HCT116 (cell line): ENCODE data around the gene IL1RAPL1. TPM values are rescaled to one million over a fixed set of nuclear protein-coding genes. Genes with fewer than 3 reads are reported as not detected.

Experiments
- ATAC-seq: fragments of 200-7000 bp; cut with Tn5 transposase; 2 replicates; pipeline ENCODE4 v1.9.1; 2020; ENCODE audit warnings: mild to moderate bottlenecking, moderate library complexity
- BruUV-seq: library from RNA; stranded (reverse); fragments of 400-500 nt; replicated peaks from 2 replicates; lab custom pipeline; 2021; lab: Mats Ljungman, UMichigan
- CTCF ChIA-PET: fragments of 300-600 bp; sonication (Branson Sonifier 250); formaldehyde crosslinking; loops from one replicate; lab custom pipeline; 2021; ENCODE audit warnings: antibody characterized with exemption; lab: Charles Lee
- POLR2A ChIA-PET: fragments of 300-600, 350-600 bp; sonication (Branson Sonifier 250); formaldehyde crosslinking; loops from one replicate; lab custom pipeline; 2021; ENCODE audit warnings: antibody characterized with exemption; lab: Charles Lee
- RAD21 ChIA-PET, 2 experiments: fragments of 300-600 bp; sonication (Branson Sonifier 250); formaldehyde crosslinking; loops; one replicate each; lab custom pipeline; 2023; ENCODE audit warnings: low total read pairs in 2 of 2; ENCODE audit not compliant: uncharacterized antibody in 2 of 2, unreplicated experiment in 2 of 2, low non-redundant PET in 1 of 2; lab: Charles Lee
- DNase-seq: peaks from one replicate; pipeline ENCODE4 v3.0.0-alpha.2; 2010; ENCODE audit warnings: low read depth, low spot score
- H2AFZ ChIP-seq: fragments of 200-600 bp; shearing (Covaris generic), sonication (generic); 2 replicates; pipeline ENCODE4 v1.6.1; 2017; ENCODE audit warnings: low read depth, mixed run types, mixed read lengths, antibody characterized with exemption, low read length; ENCODE audit not compliant: poor library complexity, severe bottlenecking
- H3K27ac ChIP-seq: 2 replicates; pipeline ENCODE4 v1.5.1; 2012; ENCODE audit warnings: low read depth, low read length
- H3K27me3 ChIP-seq: fragments of 200-600 bp; sonication (generic); 2 replicates; pipeline ENCODE4 v1.6.1; 2016; ENCODE audit warnings: mixed run types, low read length, mixed read lengths; ENCODE audit not compliant: insufficient read depth
- H3K36me3 ChIP-seq, 2 experiments: fragments of 200-500 bp in 1 of 2; fragments of 200-600 bp in 1 of 2; sonication (Bioruptor generic) in 1 of 2; sonication (generic) in 1 of 2; 2 replicates each; pipeline versions ENCODE4 v1.5.1 to v1.6.1; 2014 to 2016; ENCODE audit warnings: low read length in 2 of 2, inconsistent platforms in 1 of 2, mixed read lengths in 1 of 2, mixed run types in 1 of 2; ENCODE audit not compliant: insufficient read depth in 2 of 2, control insufficient read depth in 1 of 2
- H3K4me1 ChIP-seq, 2 experiments: fragments of 200-600 bp in 1 of 2; sonication (generic) in 1 of 2; 2 replicates each; pipeline versions ENCODE4 v1.5.1 to v1.6.1; 2012 to 2017; ENCODE audit warnings: low read length in 2 of 2, inconsistent platforms in 1 of 2, mild to moderate bottlenecking in 1 of 2, mixed read lengths in 1 of 2, mixed run types in 1 of 2, moderate library complexity in 1 of 2; ENCODE audit not compliant: insufficient read depth in 2 of 2, control insufficient read depth in 1 of 2
- H3K4me2 ChIP-seq: fragments of 200-600 bp; sonication (generic); 2 replicates; pipeline ENCODE4 v1.6.1; 2017; ENCODE audit warnings: mixed run types, low read length, mixed read lengths
- H3K4me3 ChIP-seq, 2 experiments: fragments of 200-600 bp in 1 of 2; sonication (generic) in 1 of 2; replicated peaks in 1 of 2; 2 replicates each; pipeline ENCODE4 v1.5.1; 2011 to 2016; ENCODE audit warnings: low read length in 2 of 2, control low read depth in 1 of 2, low read depth in 1 of 2, mild to moderate bottlenecking in 1 of 2, mixed read lengths in 1 of 2, mixed run types in 1 of 2
- H3K79me2 ChIP-seq: fragments of 200-600 bp; sonication (generic); 2 replicates; pipeline ENCODE4 v1.6.1; 2017; ENCODE audit warnings: mild to moderate bottlenecking, mixed run types, low read length, moderate library complexity, mixed read lengths; ENCODE audit not compliant: insufficient read depth
- H3K9ac ChIP-seq: fragments of 200-600 bp; sonication (generic); 2 replicates; pipeline ENCODE4 v1.6.1; 2016; ENCODE audit warnings: low read length, mixed read lengths
- H3K9me2 ChIP-seq: fragments of 200-600 bp; sonication (generic), shearing (Covaris generic); 2 replicates; pipeline ENCODE4 v1.6.1; 2017; ENCODE audit warnings: mixed run types, mild to moderate bottlenecking, moderate library complexity; ENCODE audit not compliant: insufficient read depth
- H3K9me3 ChIP-seq, 2 experiments: fragments of 200-500 bp in 1 of 2; fragments of 200-600 bp in 1 of 2; sonication (Bioruptor generic) in 1 of 2; sonication (generic) in 1 of 2; 2 replicates each; pipeline ENCODE4 v1.6.1; 2014 to 2017; ENCODE audit warnings: low read length in 2 of 2, mixed read lengths in 2 of 2, inconsistent platforms in 1 of 2, low read depth in 1 of 2, mild to moderate bottlenecking in 1 of 2, mixed run types in 1 of 2, moderate library complexity in 1 of 2; ENCODE audit not compliant: control insufficient read depth in 1 of 2, insufficient read depth in 1 of 2
- H4K20me1 ChIP-seq: fragments of 200-600 bp; sonication (generic), shearing (Covaris generic); 2 replicates; pipeline ENCODE4 v1.6.1; 2017; ENCODE audit warnings: mixed run types, mild to moderate bottlenecking, moderate library complexity; ENCODE audit not compliant: insufficient read depth
- CTCF ChIP-seq, 3 experiments: fragments of 200-600 bp in 1 of 3; sonication (generic) in 1 of 3; IDR thresholded peaks in 2 of 3; conservative IDR thresholded peaks in 1 of 3; 2 replicates each; pipeline ENCODE4 v1.5.1; 2012 to 2017; ENCODE audit warnings: low read depth in 2 of 3, low read length in 2 of 3, antibody characterized with exemption in 1 of 3, borderline replicate concordance in 1 of 3, control low read depth in 1 of 3, mild to moderate bottlenecking in 1 of 3, mixed read lengths in 1 of 3, mixed run types in 1 of 3, moderate library complexity in 1 of 3; ENCODE audit not compliant: insufficient read depth in 1 of 3
- FOSL1 ChIP-seq: IDR thresholded peaks from 2 replicates; pipeline ENCODE4 v1.6.1; 2012; ENCODE audit warnings: low read depth
- JUND ChIP-seq: IDR thresholded peaks from 2 replicates; pipeline ENCODE4 v1.6.1; 2012
- RAD21 ChIP-seq: IDR thresholded peaks from 2 replicates; pipeline ENCODE4 v1.6.1; 2012; ENCODE audit warnings: low read depth, mild to moderate bottlenecking
- SIN3A ChIP-seq: IDR thresholded peaks from 2 replicates; pipeline ENCODE4 v1.6.1; 2012; ENCODE audit warnings: low read depth
- SRF ChIP-seq: IDR thresholded peaks from 2 replicates; pipeline ENCODE4 v1.6.1; 2012; ENCODE audit warnings: low read depth
- ZFX ChIP-seq: fragments of 450-650 bp; IDR thresholded peaks from 2 replicates; pipeline ENCODE4 v1.6.1; 2017
- intact Hi-C: fragments of 100-400 bp; cut with micrococcal nuclease; formaldehyde crosslinking; loops from 2 replicates; pipeline ENCODE4 v1.10.0; 2022
- total RNA-seq: library from RNA; stranded (reverse); gene quantifications from one replicate; pipeline ENCODE4 v1.2.1, GENCODE V29; 2021; ENCODE audit not compliant: unreplicated experiment

Gene IL1RAPL1
- total RNA-seq, 1 experiment from 2014 or later, result 2.8 TPM

- TF ChIP-seq CTCF (IDR thresholded peaks at IDR 0.05 in 2 of 3, conservative IDR thresholded peaks at IDR 0.05 in 1 of 3; ENCODE audit: borderline replicate concordance in 1 of 3, insufficient read depth in 1 of 3, low read depth in 2 of 3, low read length in 2 of 3) (no peak), RAD21 (no peak), SIN3A (no peak)
- Histone ChIP-seq H3K27ac (no peak overlapping the region), H3K4me3 (no peak overlapping the region), H3K36me3 (no peaks in the 10 kb centered on the region), H2AFZ (no peak overlapping the region), H3K79me2 (no peaks in the 10 kb centered on the region), H3K9ac (no peak overlapping the region), H3K4me1 (no peaks in the 10 kb centered on the region; a peak in 1 of 4 replicates), H3K9me2 (no peaks in the 10 kb centered on the region), H3K9me3 (no peaks in the 10 kb centered on the region), H4K20me1 (no peaks in the 10 kb centered on the region), H3K4me2 (no peak overlapping the region), H3K27me3 (no peaks in the 10 kb centered on the region)
- ATAC-seq (no peak), DNase-seq (no peak)
- POLR2A ChIA-PET, result no interaction called here
- CTCF ChIA-PET, result no interaction called here
- intact Hi-C loops, result loop anchor here (5.0 kb wide), 1 partner anchor 450 kb away; no protein-coding TSS in a partner anchor
- RAD21 ChIA-PET, result no interaction called here
- no TSS peak for BruUV-seq
Observed at GRCh38 chrX:29042341-29042740, 455.1 kb downstream of the IL1RAPL1 start.

- Histone ChIP-seq H4K20me1 (no peaks in the 10 kb centered on the region), H3K4me1 (no peaks in the 10 kb centered on the region; a peak in 1 of 4 replicates), H3K9me3 (no peaks in the 10 kb centered on the region), H2AFZ (no peak overlapping the region), H3K4me3 (no peak overlapping the region), H3K27ac (no peak overlapping the region), H3K27me3 (no peaks in the 10 kb centered on the region), H3K36me3 (no peaks in the 10 kb centered on the region), H3K9ac (no peak overlapping the region), H3K4me2 (no peak overlapping the region), H3K9me2 (no peaks in the 10 kb centered on the region), H3K79me2 (no peaks in the 10 kb centered on the region)
- intact Hi-C loops, result loop anchor here (5.0 kb wide), 1 partner anchor 451 kb away; no protein-coding TSS in a partner anchor
- ChIA-PET POLR2A (no interaction called here), RAD21 (no interaction called here), CTCF (no interaction called here)
- TF ChIP-seq FOSL1 (no peak), RAD21 (no peak), ZFX (no peak), SRF (no peak), JUND (no peak)
- ATAC-seq (no peak), DNase-seq (no peak)
- no TSS peak for BruUV-seq
Observed at GRCh38 chrX:29043746-29044145, 456.5 kb downstream of the IL1RAPL1 start.
